Transverse colon (tissue), 4 donors: ENCODE data around the gene DMBT1. TPM values are rescaled to one million over a fixed set of nuclear protein-coding genes. Genes with fewer than 3 reads are reported as not detected.

Source experiments
- DNase-seq: peaks from one replicate; pipeline ENCODE4 v3.0.0-alpha.2; 2019
- H3K27ac ChIP-seq, 4 donors: fragments of 200-600 bp; sonication (generic); 2 replicates each; pipeline ENCODE4 v1.5.1; 2016 to 2018; ENCODE audit warnings: inconsistent platforms in 4 of 4
- H3K27me3 ChIP-seq: fragments of 200-600 bp; sonication (generic); 2 replicates; pipeline ENCODE4 v1.5.1; 2017; ENCODE audit warnings: inconsistent platforms
- H3K36me3 ChIP-seq, 4 donors: fragments of 200-600 bp; sonication (generic); 2 replicates each; pipeline ENCODE4 v1.5.1; 2017 to 2019; ENCODE audit warnings: inconsistent platforms in 4 of 4
- H3K4me1 ChIP-seq, 4 donors: fragments of 200-600 bp; sonication (generic); 2 replicates each; pipeline ENCODE4 v1.5.1; 2017 to 2020; ENCODE audit warnings: inconsistent platforms in 4 of 4
- H3K4me3 ChIP-seq, 4 donors: fragments of 200-600 bp; sonication (generic); 1 replicate in 1 of 4; 2 replicates in 3 of 4; pipeline versions ENCODE4 v1.5.1 to v1.6.1; 2017 to 2019; ENCODE audit warnings: inconsistent platforms in 4 of 4
- H3K9me3 ChIP-seq, 2 donors: fragments of 200-600 bp; sonication (generic); 2 replicates each; pipeline ENCODE4 v1.5.1; 2017 to 2019; ENCODE audit warnings: inconsistent platforms in 2 of 2
- EP300 ChIP-seq: sonication (generic); formaldehyde crosslinking; IDR thresholded peaks from one replicate; pipeline ENCODE4 v1.6.1; 2017; ENCODE audit warnings: antibody characterized with exemption, low read depth
- POLR2A ChIP-seq: fragments of 450-650 bp; IDR thresholded peaks from one replicate; pipeline ENCODE4 v1.6.1; 2016; ENCODE audit warnings: antibody characterized with exemption, mild to moderate bottlenecking, moderate library complexity
- POLR2AphosphoS5 ChIP-seq, 3 donors: sonication (generic); formaldehyde crosslinking; IDR thresholded peaks; one replicate each; pipeline ENCODE4 v1.6.1; 2016; ENCODE audit warnings: antibody characterized with exemption in 3 of 3
- WGBS, 2 donors: methylation state at CpG; one replicate each; pipeline ENCODE4 v1.1.5; 2018; ENCODE audit warnings: low coverage in 1 of 2; 5-methylcytosine and 5-hydroxymethylcytosine counted together
- in situ Hi-C, 4 donors: fragments of 200-750 bp; cut with MboI; loops; one replicate each; pipeline versions ENCODE4 v1.15.0 to v1.15.1; 2017; ENCODE audit warnings: low sequenced_read_pairs in 3 of 4, low pct_ligation_motif_present in 1 of 4, low pct_unique_long_range_greater_than_20kb in 1 of 4
- intact Hi-C: fragments of 100-400 bp; cut with DNase I; formaldehyde crosslinking; loops from one replicate; pipeline ENCODE4 v1.15.1; 2023; ENCODE audit warnings: low total_unique reads
- total RNA-seq, 4 donors: library from RNA; depleted of rRNA; stranded (reverse); fragments of >200 nt; gene quantifications; one replicate each; pipeline ENCODE4 v1.1.0, GENCODE V29; 2016
- TF ChIP-seq, protein P1 (sequence below), 5 experiments: fragments of 200-600 bp in 3 of 5; fragments of 450-650 bp in 2 of 5; sonication (generic) in 3 of 5; IDR thresholded peaks; 1 replicate in 2 of 5; 2 replicates in 3 of 5; pipeline ENCODE4 v1.5.1; 2016 to 2017; ENCODE audit warnings: antibody characterized with exemption in 5 of 5, inconsistent platforms in 3 of 5, mild to moderate bottlenecking in 2 of 5, moderate library complexity in 1 of 5

Gene DMBT1
- total RNA-seq, 4 donors from 2014 or later = 42.2 to 124 (median 68.5) TPM

GRCh38 chr10:122531939-122532338 is 28.6 kb upstream of the DMBT1 start:
- TF ChIP-seq POLR2A = no peak
- TF ChIP-seq, protein P1, sequence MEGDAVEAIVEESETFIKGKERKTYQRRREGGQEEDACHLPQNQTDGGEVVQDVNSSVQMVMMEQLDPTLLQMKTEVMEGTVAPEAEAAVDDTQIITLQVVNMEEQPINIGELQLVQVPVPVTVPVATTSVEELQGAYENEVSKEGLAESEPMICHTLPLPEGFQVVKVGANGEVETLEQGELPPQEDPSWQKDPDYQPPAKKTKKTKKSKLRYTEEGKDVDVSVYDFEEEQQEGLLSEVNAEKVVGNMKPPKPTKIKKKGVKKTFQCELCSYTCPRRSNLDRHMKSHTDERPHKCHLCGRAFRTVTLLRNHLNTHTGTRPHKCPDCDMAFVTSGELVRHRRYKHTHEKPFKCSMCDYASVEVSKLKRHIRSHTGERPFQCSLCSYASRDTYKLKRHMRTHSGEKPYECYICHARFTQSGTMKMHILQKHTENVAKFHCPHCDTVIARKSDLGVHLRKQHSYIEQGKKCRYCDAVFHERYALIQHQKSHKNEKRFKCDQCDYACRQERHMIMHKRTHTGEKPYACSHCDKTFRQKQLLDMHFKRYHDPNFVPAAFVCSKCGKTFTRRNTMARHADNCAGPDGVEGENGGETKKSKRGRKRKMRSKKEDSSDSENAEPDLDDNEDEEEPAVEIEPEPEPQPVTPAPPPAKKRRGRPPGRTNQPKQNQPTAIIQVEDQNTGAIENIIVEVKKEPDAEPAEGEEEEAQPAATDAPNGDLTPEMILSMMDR (IDR thresholded peaks at IDR 0.05) = no peak
- TF ChIP-seq EP300 = no peak
- no peak for TF ChIP-seq POLR2AphosphoS5 (IDR thresholded peaks at IDR 0.05)
- no peaks in the 10 kb centered on the region for H3K9me3 ChIP-seq
- intact Hi-C loops (no loop called here), in situ Hi-C loops (no loop called here)
- DNase-seq = peak; percentile 55
- WGBS, 2 donors = 0 to 10% methylated on average over 1 to 3 of the region's 3 CpGs
- peaks cover 0 to 13% (median 0%) of the 10 kb centered on the region in 4 donors for H3K4me1 ChIP-seq
- H3K27ac ChIP-seq = no peak overlapping the region
- H3K4me3 ChIP-seq = no peak overlapping the region
- no peaks in the 10 kb centered on the region for H3K36me3 ChIP-seq
- no peaks in the 10 kb centered on the region for H3K27me3 ChIP-seq

GRCh38 chr10:122532601-122533296 is 27.8 kb upstream of the DMBT1 start:
- WGBS, 2 donors = 56 to 65% methylated on average over 6 of the region's 6 CpGs
- Histone ChIP-seq H3K4me3 (no peak overlapping the region), H3K4me1 (peaks cover 0 to 13% (median 0%) of the 10 kb centered on the region in 4 donors), H3K9me3 (no peaks in the 10 kb centered on the region), H3K36me3 (no peaks in the 10 kb centered on the region), H3K27me3 (no peaks in the 10 kb centered on the region), H3K27ac (peak overlapping the region in 2 of 4 donors; percentile 30 to 32)
- TF ChIP-seq, protein P1 (IDR thresholded peaks at IDR 0.05) = no peak
- TF ChIP-seq EP300 = no peak
- no peak for TF ChIP-seq POLR2A
- no peak for TF ChIP-seq POLR2AphosphoS5 (IDR thresholded peaks at IDR 0.05)
- intact Hi-C loops (no loop called here), in situ Hi-C loops (no loop called here)
- no peak for DNase-seq

- Histone ChIP-seq H3K9me3 (no peaks in the 10 kb centered on the region), H3K36me3 (no peaks in the 10 kb centered on the region), H3K4me1 (peaks cover 5 to 28% (median 14%) of the 10 kb centered on the region in 4 donors), H3K27me3 (no peaks in the 10 kb centered on the region), H3K27ac (no peak overlapping the region), H3K4me3 (no peak overlapping the region)
- TF ChIP-seq EP300 (no peak), POLR2AphosphoS5 (IDR thresholded peaks at IDR 0.05) (no peak), POLR2A (no peak)
- TF ChIP-seq, protein P1 (IDR thresholded peaks at IDR 0.05) = no peak
- no peak for DNase-seq
- WGBS, 2 donors = 86 to 100% methylated on average over 1 to 2 of the region's 2 CpGs
- intact Hi-C loops = no loop called here
- in situ Hi-C loops = no loop called here
These were observed 23.0 kb upstream of the DMBT1 start for GRCh38 chr10:122537545-122537944.

- in situ Hi-C loops = no loop called here
- H3K4me3 ChIP-seq = no peak overlapping the region
These were observed 19.0 kb upstream of the DMBT1 start for GRCh38 chr10:122541541-122542002.

More at GRCh38 chr10:122541541-122542002, 19.0 kb upstream of the DMBT1 start:
- intact Hi-C loops = no loop called here
- WGBS, 2 donors = 25 to 27% methylated on average over 4 of the region's 4 CpGs
- no peaks in the 10 kb centered on the region for H3K9me3 ChIP-seq
- DNase-seq = no peak
- H3K27me3 ChIP-seq = no peaks in the 10 kb centered on the region
- TF ChIP-seq POLR2AphosphoS5 (IDR thresholded peaks at IDR 0.05) (no peak), EP300 (no peak), POLR2A (no peak)
- TF ChIP-seq, protein P1 (IDR thresholded peaks at IDR 0.05) = no peak
- H3K27ac ChIP-seq = peak overlapping the region; percentile 39 to 70 (median 58)
- H3K36me3 ChIP-seq = no peaks in the 10 kb centered on the region
- H3K4me1 ChIP-seq = peaks cover 11 to 46% (median 30%) of the 10 kb centered on the region in 4 donors
